Lung (tissue), 12 donors: Measurements from ENCODE around the gene ARHGEF28. TPM values are rescaled to one million over a fixed set of nuclear protein-coding genes. Genes with fewer than 3 reads are reported as not detected.

ENCODE experiments used
- ATAC-seq: fragments of 200-7000 bp; cut with Tn5 transposase; one replicate; pipeline ENCODE4 v1.9.1; 2020; ENCODE audit warnings: moderate number of reproducible peaks; ENCODE audit not compliant: insufficient read depth, low FRiP score
- DNase-seq, 3 donors: peaks; one replicate each; pipeline ENCODE4 v3.0.0-alpha.2; 2013 to 2017
- H3K27ac ChIP-seq, 2 donors: one replicate each; pipeline ENCODE4 v1.5.1; 2013; ENCODE audit warnings: mild to moderate bottlenecking in 2 of 2, moderate library complexity in 2 of 2, control low read depth in 1 of 2, inconsistent platforms in 1 of 2, low read depth in 1 of 2, low read length in 1 of 2
- H3K27me3 ChIP-seq, 3 donors: one replicate each; pipeline ENCODE4 v1.5.1; 2013; ENCODE audit warnings: low read length in 2 of 3; ENCODE audit not compliant: control insufficient read depth in 3 of 3, insufficient read depth in 3 of 3
- H3K36me3 ChIP-seq, 4 donors: one replicate each; pipeline ENCODE4 v1.5.1; 2013; ENCODE audit warnings: low read length in 4 of 4, mild to moderate bottlenecking in 1 of 4, moderate library complexity in 1 of 4; ENCODE audit not compliant: control insufficient read depth in 4 of 4, insufficient read depth in 4 of 4
- H3K4me1 ChIP-seq, 5 donors: one replicate each; pipeline ENCODE4 v1.5.1; 2013; ENCODE audit warnings: low read length in 5 of 5, mild to moderate bottlenecking in 2 of 5, moderate library complexity in 1 of 5; ENCODE audit not compliant: control insufficient read depth in 5 of 5, insufficient read depth in 5 of 5
- H3K4me3 ChIP-seq: one replicate; pipeline ENCODE4 v1.5.1; 2013; ENCODE audit warnings: mild to moderate bottlenecking, control low read depth, moderate library complexity
- H3K9ac ChIP-seq, 2 donors: one replicate each; pipeline ENCODE4 v1.5.1; 2013; ENCODE audit warnings: low read length in 2 of 2, control low read depth in 1 of 2; ENCODE audit not compliant: insufficient read depth in 1 of 2
- H3K9me3 ChIP-seq, 4 donors: one replicate each; pipeline ENCODE4 v1.5.1; 2013; ENCODE audit warnings: low read length in 3 of 4, mild to moderate bottlenecking in 1 of 4, moderate library complexity in 1 of 4; ENCODE audit not compliant: control insufficient read depth in 4 of 4, insufficient read depth in 3 of 4
- CTCF ChIP-seq: IDR thresholded peaks from 2 replicates; pipeline ENCODE4 v1.5.1; 2012; ENCODE audit warnings: mild to moderate bottlenecking; ENCODE audit errors: control extremely low read depth, extremely low read depth
- WGBS, 2 donors: extraction: QIAGEN DNeasy Blood & Tissue Kit; methylation state at CpG; one replicate each; pipeline ENCODE4 v1.1.7; 2013; 5-methylcytosine and 5-hydroxymethylcytosine counted together
- polyA plus RNA-seq, 2 donors: library from polyadenylated mRNA; stranded (reverse); fragments of 200-250 nt; gene quantifications; one replicate each; pipeline ENCODE4 v1.2.1, GENCODE V29; 2013
- total RNA-seq, 2 donors: library from RNA; depleted of rRNA in 1 of 2; stranded (reverse); fragments of >200 nt in 1 of 2; gene quantifications; one replicate each; pipeline ENCODE4 v1.2.1, GENCODE V29; 2014 to 2021
- donor health status: control.
- donor health status: control.
- donor health status: Bipolar disorder and iron deficiency.
- donor health status: healthy.
- donor health status: DM: yes; HTN: yes; CAD: no.

The ARHGEF28 gene
- total and polyA plus RNA-seq, 4 donors: 3.0 to 13.0 (median 10.0) TPM

GRCh38 chr5:73890569-73890968, 264.6 kb downstream of the ARHGEF28 start:
- no peaks in the 10 kb centered on the region for H3K4me1 ChIP-seq
- 94 to 95% methylated on average over 4 of the region's 4 CpGs for WGBS, 2 donors

GRCh38 chr5:73892218-73892617, 266.2 kb downstream of the ARHGEF28 start:
- Histone ChIP-seq H3K27me3 (no peaks in the 10 kb centered on the region), H3K4me1 (no peaks in the 10 kb centered on the region), H3K27ac (no peak overlapping the region), H3K9ac (no peak overlapping the region), H3K9me3 (no peaks in the 10 kb centered on the region), H3K36me3 (peaks cover 0 to 1% (median 0%) of the 10 kb centered on the region in 4 donors), H3K4me3 (no peak overlapping the region)
- no peak for DNase-seq
- TF ChIP-seq CTCF: no peak
- ATAC-seq: no peak
- 97% methylated on average over 6 of the region's 6 CpGs for whole genome bisulfite sequencing, 2 donors

More at GRCh38 chr5:73890569-73890968, 264.6 kb downstream of the ARHGEF28 start:
- DNase-seq (no peak), ATAC-seq (no peak)
- H3K27ac ChIP-seq: no peak overlapping the region
- H3K36me3 ChIP-seq: peaks cover 0 to 1% (median 0%) of the 10 kb centered on the region in 4 donors
- no peaks in the 10 kb centered on the region for H3K9me3 ChIP-seq
- H3K9ac ChIP-seq: no peak overlapping the region
- H3K27me3 ChIP-seq: no peaks in the 10 kb centered on the region
- no peak for TF ChIP-seq CTCF
- no peak overlapping the region for H3K4me3 ChIP-seq

GRCh38 chr5:73892806-73893205, 266.8 kb downstream of the ARHGEF28 start:
- DNase-seq: no peak
- Histone ChIP-seq H3K9me3 (no peaks in the 10 kb centered on the region), H3K27ac (no peak overlapping the region), H3K9ac (no peak overlapping the region), H3K4me3 (no peak overlapping the region), H3K4me1 (no peaks in the 10 kb centered on the region), H3K36me3 (peaks cover 0 to 1% (median 0%) of the 10 kb centered on the region in 4 donors), H3K27me3 (no peaks in the 10 kb centered on the region)
- no peak for ATAC-seq
- WGBS, 2 donors: 59 to 83% methylated on average over 1 of the region's 1 CpG
- no peak for TF ChIP-seq CTCF

- Histone ChIP-seq H3K36me3 (peaks cover 0 to 1% (median 0%) of the 10 kb centered on the region in 4 donors), H3K4me1 (no peaks in the 10 kb centered on the region), H3K27ac (no peak overlapping the region), H3K4me3 (no peak overlapping the region), H3K27me3 (no peaks in the 10 kb centered on the region), H3K9ac (no peak overlapping the region), H3K9me3 (no peaks in the 10 kb centered on the region)
- 91 to 95% methylated on average over 2 of the region's 2 CpGs for WGBS, 2 donors
- no peak for ATAC-seq
- no peak for TF ChIP-seq CTCF
- DNase-seq: no peak
These were observed 267.8 kb downstream of the ARHGEF28 start for GRCh38 chr5:73893813-73894212.
